Neutrophil (primary cell): ENCODE results near the gene TP53I3.

Experiments
- H3K27ac ChIP-seq: fragments of 200-600 bp; sonication (generic); 2 replicates; pipeline ENCODE4 v1.5.1; 2016; ENCODE audit warnings: mild to moderate bottlenecking, moderate library complexity
- H3K27me3 ChIP-seq: fragments of 200-600 bp; sonication (generic); 2 replicates; pipeline ENCODE4 v1.6.0; 2016; ENCODE audit warnings: mild to moderate bottlenecking
- H3K36me3 ChIP-seq: fragments of 200-600 bp; sonication (generic); 2 replicates; pipeline ENCODE4 v1.5.1; 2017
- H3K4me1 ChIP-seq, 2 experiments: fragments of 200-600 bp in 1 of 2; sonication (generic) in 1 of 2; 1 replicate in 1 of 2; 2 replicates in 1 of 2; pipeline versions ENCODE4 v1.5.1 to v1.6.1; 2013 to 2016; ENCODE audit warnings: low read depth in 1 of 2, low read length in 1 of 2, mild to moderate bottlenecking in 1 of 2, moderate library complexity in 1 of 2; ENCODE audit not compliant: control insufficient read depth in 1 of 2, insufficient read depth in 1 of 2
- H3K4me3 ChIP-seq, 2 experiments: fragments of 200-600 bp in 1 of 2; sonication (generic) in 1 of 2; 1 replicate in 1 of 2; 2 replicates in 1 of 2; pipeline ENCODE4 v1.5.1; 2013 to 2016; ENCODE audit warnings: low read depth in 1 of 2, low read length in 1 of 2, mild to moderate bottlenecking in 1 of 2, moderate library complexity in 1 of 2
- H3K9me3 ChIP-seq: fragments of 200-600 bp; sonication (generic); 2 replicates; pipeline ENCODE4 v1.5.1; 2016
- CTCF ChIP-seq: fragments of 200-600 bp; sonication (generic); IDR thresholded peaks from 2 replicates; pipeline ENCODE4 v1.5.1; 2016; ENCODE audit warnings: antibody characterized with exemption

TP53I3 gene

GRCh38 chr2:24058564-24059271 is 25.9 kb downstream of the TP53I3 start:
- TF ChIP-seq CTCF, result no peak
- Histone ChIP-seq H3K4me3 (no peak overlapping the region), H3K36me3 (no peaks in the 10 kb centered on the region), H3K27me3 (no peaks in the 10 kb centered on the region), H3K27ac (no peak overlapping the region), H3K4me1 (peaks cover 5 to 10% of the 10 kb centered on the region in 2 experiments), H3K9me3 (no peaks in the 10 kb centered on the region)

- Histone ChIP-seq H3K4me3 (no peak overlapping the region), H3K27me3 (peaks cover 23% of the 10 kb centered on the region), H3K36me3 (no peaks in the 10 kb centered on the region), H3K9me3 (no peaks in the 10 kb centered on the region), H3K4me1 (peaks cover 4 to 5% of the 10 kb centered on the region in 2 experiments), H3K27ac (no peak overlapping the region)
- TF ChIP-seq CTCF, result no peak
Observed at GRCh38 chr2:24055750-24056149, 28.9 kb downstream of the TP53I3 start.

- Histone ChIP-seq H3K4me3 (no peak overlapping the region), H3K27ac (no peak overlapping the region), H3K9me3 (no peaks in the 10 kb centered on the region), H3K36me3 (no peaks in the 10 kb centered on the region), H3K4me1 (peaks cover 7 to 10% of the 10 kb centered on the region in 2 experiments), H3K27me3 (peaks cover 36% of the 10 kb centered on the region)
- TF ChIP-seq CTCF, result no peak
Observed at GRCh38 chr2:24054366-24055010, 30.1 kb downstream of the TP53I3 start.

- Histone ChIP-seq H3K4me3 (no peak overlapping the region), H3K36me3 (no peaks in the 10 kb centered on the region), H3K27me3 (peaks cover 51% of the 10 kb centered on the region), H3K4me1 (peaks cover 16 to 18% of the 10 kb centered on the region in 2 experiments), H3K9me3 (no peaks in the 10 kb centered on the region), H3K27ac (no peak overlapping the region)
- no peak for TF ChIP-seq CTCF
Observed at GRCh38 chr2:24052951-24053350, 31.7 kb downstream of the TP53I3 start.

GRCh38 chr2:24051833-24052232 is 32.8 kb downstream of the TP53I3 start:
- Histone ChIP-seq H3K27me3 (peaks cover 62% of the 10 kb centered on the region), H3K4me1 (peaks cover 26 to 27% of the 10 kb centered on the region in 2 experiments), H3K27ac (no peak overlapping the region), H3K36me3 (no peaks in the 10 kb centered on the region), H3K9me3 (no peaks in the 10 kb centered on the region), H3K4me3 (no peak overlapping the region)
- no peak for TF ChIP-seq CTCF
